Stimulated activated CD8-positive, alpha-beta memory T cell treated with anti-CD3 and anti-CD28 coated beads, Interleukin-15, amount 100 ng/mL, for 48 hours (primary cell): Measurements from ENCODE around the gene CASP10.
"Not testable (repeated sequence)": the region's sequence is repeated elsewhere in the genome, so short reads cannot be mapped to it uniquely, and the experiment has no call there.

Experiments used
- DNase-seq, 2 donors: peaks; one replicate each; pipeline ENCODE4 v3.0.0-alpha.2; 2020; ENCODE audit warnings: low read depth in 2 of 2

Gene CASP10

DNA sequence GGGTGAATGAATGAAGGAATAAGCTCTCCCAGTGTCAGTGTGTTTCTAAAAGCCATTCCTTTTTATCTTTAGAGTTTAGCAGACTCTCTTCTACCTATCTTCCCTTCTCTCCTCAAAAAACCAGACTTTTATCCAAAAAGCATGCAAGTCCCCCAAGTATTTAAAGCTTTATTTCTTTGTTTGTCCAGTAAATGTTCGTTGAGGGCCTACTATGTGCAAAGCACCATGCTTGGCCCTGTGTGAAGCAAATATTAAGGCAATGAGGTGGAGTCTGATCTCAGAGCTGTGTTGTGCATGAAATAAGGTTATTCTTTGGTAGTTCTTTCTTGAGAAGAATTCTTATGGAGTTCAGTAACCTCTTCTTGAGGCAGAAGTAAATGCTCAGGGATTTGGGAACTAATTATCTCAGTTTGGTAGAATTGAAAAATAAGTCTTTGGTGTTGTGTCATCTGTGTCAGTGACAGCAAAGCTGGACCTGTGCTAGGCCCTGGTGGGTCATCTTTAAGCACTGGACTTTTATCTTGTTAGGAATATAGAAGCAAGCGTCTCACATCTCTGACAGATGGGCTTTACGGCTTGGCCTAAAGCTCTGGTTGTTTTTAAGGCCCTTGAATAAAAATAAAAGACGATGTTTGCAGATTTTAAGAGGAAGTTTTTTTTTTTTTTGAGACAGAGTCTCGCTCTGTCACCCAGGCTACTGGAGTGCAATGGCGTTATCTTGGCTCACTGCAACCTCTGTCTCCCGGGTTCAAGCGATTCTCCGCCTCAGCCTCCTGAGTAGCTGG is 28.1 kb upstream of the CASP10 start:
- DNase-seq = no peak

- no peak for DNase-seq
Observed at GRCh38 chr2:201156036-201156435, 26.9 kb upstream of the CASP10 start.

GRCh38 chr2:201156640-201157039 is 26.3 kb upstream of the CASP10 start:
- no peak for DNase-seq

DNA sequence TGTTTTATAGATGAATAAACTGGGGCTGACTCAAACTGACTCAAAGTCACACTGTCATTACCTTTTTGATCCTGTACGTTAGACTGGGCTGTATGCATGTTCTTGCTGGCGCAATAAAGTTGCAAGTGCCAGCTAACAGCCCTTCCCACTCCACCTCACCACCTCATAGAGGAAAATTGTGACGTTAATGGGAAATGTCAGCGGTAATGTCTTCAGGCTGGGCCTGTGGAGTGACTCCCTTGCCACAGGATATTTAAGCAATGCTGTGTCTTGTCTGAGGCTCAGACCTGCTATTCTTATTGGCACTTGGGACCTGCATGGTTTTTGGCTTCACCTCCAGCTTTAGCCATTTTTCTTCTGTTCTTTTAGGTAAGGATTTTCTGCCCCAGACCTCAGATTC is 25.2 kb upstream of the CASP10 start:
- no peak for DNase-seq

GRCh38 chr2:201158111-201158929 is 24.6 kb upstream of the CASP10 start:
- DNase-seq = no peak

DNA sequence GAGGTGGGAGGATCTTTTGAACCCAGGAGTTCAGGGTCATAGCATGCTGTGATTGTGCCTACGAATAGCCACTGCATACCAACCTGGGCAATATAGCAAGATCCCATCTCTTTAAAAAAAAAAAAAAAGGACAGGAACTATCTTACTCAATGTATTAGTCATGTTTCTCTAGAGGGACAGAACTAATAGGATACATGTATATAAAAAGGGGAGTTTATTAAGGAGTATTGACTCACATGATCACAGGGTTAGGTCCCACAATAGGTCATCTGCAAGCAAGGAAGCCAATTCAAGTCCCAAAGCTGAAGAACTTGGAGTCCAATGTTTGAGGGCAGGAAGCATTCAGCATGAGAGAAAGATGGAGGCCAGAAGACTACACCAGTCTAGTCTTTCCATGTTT is 18.8 kb upstream of the CASP10 start:
- DNase-seq = no peak

DNA sequence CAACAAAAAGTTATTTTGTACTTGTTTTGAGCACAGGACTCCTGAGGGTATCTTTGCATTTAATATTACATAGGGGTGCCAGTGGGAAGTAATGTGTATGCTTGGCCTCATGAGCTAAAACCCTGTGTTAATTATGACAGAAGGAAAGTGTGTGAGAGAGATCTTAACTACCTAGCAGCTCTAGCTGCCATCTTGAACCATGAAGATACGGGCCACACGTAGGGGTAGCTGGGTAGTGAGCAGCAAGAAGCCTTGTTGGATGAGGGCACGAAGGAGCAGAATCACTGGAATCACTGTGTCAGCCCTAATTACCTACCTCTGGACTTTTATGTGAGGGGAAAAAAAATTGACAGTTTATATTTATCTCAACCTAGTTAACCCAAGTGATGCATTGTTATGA is 15.4 kb upstream of the CASP10 start:
- no peak for DNase-seq

DNA sequence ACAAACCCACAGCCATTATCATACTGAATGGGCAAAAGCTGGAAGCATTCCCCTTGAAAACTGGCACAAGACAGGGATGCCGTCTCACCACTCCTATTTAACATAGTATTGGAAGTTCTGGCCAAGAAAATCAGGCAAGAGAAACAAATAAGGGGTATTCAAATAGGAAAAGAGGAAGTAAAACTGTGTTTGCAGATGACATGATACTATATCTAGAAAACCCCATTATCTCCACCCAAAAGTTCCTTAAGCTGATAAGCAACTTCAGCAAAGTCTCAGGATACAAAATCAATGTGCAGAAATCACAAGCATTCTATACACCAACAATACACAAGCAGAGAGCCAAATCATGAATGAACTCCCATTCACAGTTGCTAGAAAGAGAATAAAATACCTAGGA is 14.4 kb upstream of the CASP10 start:
- not testable (repeated sequence) for DNase-seq

- no peak for DNase-seq
Observed at GRCh38 chr2:201171259-201171814, 11.6 kb upstream of the CASP10 start.

DNA sequence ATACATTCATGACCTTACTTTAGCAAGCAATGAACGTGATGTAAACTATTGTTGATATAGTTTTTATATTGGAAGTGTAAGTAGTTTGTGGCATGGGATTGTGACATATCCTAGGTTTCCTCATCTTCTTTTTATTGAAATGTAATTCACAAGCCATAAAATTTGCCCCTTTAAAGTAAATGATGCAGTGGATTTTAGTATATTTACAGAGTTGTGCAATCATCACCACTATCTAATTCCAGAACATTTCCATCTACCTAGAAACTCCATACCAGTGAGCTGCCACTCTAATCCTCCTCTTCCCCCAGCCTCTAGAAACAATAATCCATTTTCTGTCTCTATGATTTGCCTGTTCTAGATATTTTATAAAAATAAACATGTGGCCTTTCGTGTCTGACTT is 10.7 kb upstream of the CASP10 start:
- DNase-seq = no peak

DNA sequence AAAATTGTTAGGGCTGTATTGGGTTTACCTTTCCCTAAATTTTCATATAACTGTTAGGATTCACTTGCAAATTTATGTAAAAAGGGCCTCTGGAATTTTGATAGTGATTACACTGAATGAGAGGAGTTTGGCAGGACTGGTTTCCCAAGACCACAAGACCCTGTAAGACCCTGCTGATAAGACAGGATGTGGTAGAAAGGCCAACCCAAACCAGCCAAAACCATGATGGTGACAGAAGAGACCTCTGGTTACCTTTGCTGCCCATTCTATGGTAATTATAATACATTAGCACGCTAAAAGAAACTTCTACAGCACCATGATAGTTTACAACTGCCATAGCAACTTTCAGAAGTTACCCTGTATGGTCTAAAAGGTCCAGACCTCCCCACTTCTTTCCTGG is 8.3 kb upstream of the CASP10 start:
- no peak for DNase-seq

GRCh38 chr2:201176081-201176481 is 6.9 kb upstream of the CASP10 start:
- DNase-seq = no peak

DNA sequence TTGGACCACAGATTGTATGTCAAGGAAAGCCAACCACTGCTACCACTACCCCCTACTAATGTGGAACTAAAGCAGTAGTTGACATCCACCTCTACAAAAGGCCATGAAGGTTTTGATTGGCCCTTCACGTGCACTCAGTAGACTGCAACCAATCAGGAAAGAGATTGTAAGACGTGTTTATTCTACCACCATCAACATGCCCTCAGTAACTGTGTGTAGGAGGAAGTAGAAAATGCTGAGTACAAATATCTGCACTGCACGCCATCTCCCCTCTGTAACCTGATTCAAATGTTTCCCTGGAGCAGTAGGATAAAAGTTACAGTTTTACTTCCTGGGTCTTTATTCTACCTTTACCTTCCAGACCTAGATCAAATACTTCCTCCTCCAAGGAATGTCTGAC is 2.9 kb upstream of the CASP10 start:
- DNase-seq = no peak

GRCh38 chr2:201183365-201183727 is 405 bp downstream of the CASP10 start:
- DNase-seq = no peak

- DNase-seq = not testable (repeated sequence)
Observed at GRCh38 chr2:201183835-201184234, 894 bp downstream of the CASP10 start.

GRCh38 chr2:201184248-201184647 is 1.3 kb downstream of the CASP10 start:
- not testable (repeated sequence) for DNase-seq

GRCh38 chr2:201185863-201186262 is 2.9 kb downstream of the CASP10 start:
- no peak for DNase-seq

DNA sequence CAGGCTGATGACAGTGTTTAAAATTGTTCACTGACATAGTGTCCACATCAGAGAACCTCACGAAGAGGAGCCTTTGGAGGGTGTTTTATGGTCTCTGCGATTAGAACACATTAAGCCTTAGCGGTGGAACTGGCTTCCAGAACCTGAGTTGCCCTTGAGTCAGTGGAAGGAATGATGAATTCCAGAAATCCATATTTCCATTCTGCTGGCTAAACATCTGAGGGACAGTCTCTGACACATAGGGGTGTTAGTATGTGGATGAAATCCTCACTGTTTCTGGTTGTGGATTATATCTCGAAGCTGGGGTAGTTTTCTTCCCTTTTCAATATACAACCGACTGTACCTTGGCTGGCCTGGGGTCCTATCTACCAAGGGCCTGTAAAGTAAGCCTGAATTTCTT is 4.0 kb downstream of the CASP10 start:
- no peak for DNase-seq

DNA sequence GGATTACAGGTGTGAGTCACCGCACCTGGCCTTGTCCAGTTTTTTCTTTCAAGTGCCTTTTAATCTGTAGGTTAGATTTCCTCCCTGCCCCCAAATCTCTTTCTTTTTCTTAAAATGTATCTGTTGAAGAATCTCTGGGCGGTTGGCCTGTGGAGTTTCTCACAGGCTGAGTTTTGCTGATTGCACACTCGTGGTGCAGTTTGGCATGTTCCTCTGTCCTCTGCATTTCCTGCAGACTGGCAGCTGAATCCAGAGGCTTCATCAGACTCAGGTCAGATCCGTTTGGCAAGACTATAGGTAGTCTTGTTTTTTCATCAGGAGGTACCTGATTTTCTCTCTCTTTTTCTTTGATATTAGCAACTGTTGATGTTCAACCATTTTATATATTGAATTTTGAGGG is 5.5 kb downstream of the CASP10 start:
- no peak for DNase-seq

DNA sequence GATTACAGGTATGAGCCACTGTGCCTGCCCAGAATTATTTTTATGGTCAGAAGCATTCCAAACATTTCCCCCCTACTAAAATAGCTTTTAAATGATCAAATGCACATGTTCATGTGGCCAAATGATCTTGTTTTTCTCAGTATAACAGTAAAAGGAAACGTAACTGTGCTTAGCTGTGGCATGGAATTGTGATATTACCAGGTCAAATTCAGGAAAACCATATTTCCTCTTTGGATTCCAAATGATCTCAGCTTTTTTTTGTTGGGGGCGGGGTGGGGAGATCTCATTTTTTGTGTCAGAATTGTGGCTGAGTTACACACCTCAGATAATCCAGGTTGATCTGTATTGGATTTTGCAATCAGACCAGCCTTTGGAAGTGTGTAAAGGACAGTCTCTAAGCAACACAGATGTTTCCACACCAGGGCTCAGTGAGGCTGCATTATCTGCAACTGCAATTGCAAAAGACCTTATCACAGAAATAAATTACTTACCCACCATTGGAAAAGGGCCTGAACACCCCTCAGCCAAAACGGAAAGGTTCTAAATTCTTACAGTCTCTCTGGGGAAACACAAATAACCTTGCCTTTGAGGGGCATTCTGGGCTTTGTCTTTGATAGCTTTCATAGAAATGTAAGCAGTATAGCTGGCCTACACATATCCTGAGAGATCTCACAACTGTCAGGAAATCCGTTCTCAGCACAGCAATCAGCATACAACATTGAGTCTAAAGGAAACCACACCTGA is 8.4 kb downstream of the CASP10 start:
- DNase-seq = no peak

DNA sequence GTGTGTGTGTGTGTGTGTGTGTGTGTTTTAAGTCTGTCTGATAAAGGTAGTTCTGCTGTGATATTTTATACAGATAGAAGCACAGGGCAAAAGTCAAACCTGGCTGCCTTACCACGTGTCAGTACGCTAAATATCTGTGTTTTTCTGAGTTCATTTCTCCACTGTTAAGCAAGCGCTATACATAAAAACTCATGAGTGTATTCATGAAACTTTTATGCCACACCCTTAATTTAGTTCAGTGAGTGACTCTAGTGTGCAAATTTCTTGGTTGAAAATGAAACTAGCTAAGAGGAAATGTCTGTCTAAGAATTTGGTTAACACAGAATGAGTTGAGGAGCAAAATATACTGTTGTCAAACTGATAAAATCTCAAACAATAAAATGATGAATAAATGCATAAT is 11.2 kb downstream of the CASP10 start:
- no peak for DNase-seq

DNA sequence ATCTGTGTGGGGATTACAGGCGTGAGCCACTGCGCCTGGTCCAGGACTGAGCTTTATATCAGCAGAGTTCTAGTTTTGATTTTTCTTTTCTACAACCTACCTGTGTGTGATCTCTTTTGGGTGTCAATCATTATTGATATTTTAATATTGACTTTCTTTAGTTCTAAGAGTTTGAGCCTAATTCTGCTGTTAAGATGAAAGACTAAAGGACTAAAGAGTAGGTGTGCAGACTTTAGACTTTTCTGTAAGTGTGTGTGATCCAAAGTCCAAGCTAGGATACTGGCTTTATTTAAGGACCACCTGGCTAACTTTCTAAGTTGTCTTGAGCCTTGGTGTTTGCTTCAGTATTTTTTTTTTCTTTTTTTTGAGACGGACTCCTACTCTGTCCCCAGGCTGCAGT is 12.4 kb downstream of the CASP10 start:
- DNase-seq = no peak
